ENCODE results near the gene KARS1. TPM values are rescaled to one million over a fixed set of nuclear protein-coding genes. Genes with fewer than 3 reads are reported as not detected.
"Not testable (repeated sequence)": the region's sequence is repeated elsewhere in the genome, so short reads cannot be mapped to it uniquely, and the experiment has no call there.

KARS1 gene
- total RNA-seq, 1 donor from 2014 or later: 145 TPM

DNA sequence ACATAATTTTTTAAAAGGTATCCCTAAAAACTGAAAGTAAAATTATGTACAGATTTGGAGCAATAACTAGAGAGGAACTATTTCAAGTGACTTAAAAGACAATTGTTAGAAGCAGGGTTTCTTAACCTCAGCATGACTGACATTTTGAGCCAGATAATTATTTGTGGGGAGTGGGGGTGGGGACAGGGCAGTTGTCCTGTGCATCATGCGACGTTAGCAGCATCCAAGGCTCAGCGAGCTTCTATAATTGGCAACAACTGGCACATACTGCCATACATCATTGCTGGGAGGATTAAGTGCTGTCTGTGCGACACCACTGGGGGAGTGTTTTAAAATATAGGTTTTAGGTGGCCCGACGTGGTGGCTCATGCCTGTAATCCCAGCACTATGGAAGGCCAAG lies 54.2 kb downstream of the KARS1 start:
- ATAC-seq (no peak), DNase-seq (ENCODE audit: missing footprints) (no peak)
- intact Hi-C loops (cut with DNase I): no loop called here

DNA sequence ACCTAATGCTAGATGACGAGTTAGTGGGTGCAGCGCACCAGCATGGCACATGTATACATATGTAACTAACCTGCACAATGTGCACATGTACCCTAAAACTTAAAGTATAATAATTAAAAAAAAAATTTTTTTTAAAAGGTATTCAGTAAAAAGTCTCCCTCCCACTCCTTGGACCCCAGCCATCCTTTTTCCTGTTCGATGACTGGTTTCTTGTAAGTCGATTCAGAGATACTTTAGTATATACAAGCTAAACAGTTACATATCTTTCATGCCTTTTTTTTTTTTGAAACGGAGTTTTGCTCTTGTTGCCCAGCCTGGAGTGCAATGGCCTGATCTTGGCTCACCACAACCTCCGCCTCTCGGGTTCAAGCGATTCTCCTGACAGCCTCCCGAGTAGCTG lies 55.5 kb downstream of the KARS1 start:
- not testable (repeated sequence) for DNase-seq (ENCODE audit: missing footprints); ATAC-seq
- intact Hi-C loops (cut with DNase I): loop anchor here (2.0 kb wide), 1 partner anchor 127 kb away; the partner anchor contains the start of gene TMEM170A

DNA sequence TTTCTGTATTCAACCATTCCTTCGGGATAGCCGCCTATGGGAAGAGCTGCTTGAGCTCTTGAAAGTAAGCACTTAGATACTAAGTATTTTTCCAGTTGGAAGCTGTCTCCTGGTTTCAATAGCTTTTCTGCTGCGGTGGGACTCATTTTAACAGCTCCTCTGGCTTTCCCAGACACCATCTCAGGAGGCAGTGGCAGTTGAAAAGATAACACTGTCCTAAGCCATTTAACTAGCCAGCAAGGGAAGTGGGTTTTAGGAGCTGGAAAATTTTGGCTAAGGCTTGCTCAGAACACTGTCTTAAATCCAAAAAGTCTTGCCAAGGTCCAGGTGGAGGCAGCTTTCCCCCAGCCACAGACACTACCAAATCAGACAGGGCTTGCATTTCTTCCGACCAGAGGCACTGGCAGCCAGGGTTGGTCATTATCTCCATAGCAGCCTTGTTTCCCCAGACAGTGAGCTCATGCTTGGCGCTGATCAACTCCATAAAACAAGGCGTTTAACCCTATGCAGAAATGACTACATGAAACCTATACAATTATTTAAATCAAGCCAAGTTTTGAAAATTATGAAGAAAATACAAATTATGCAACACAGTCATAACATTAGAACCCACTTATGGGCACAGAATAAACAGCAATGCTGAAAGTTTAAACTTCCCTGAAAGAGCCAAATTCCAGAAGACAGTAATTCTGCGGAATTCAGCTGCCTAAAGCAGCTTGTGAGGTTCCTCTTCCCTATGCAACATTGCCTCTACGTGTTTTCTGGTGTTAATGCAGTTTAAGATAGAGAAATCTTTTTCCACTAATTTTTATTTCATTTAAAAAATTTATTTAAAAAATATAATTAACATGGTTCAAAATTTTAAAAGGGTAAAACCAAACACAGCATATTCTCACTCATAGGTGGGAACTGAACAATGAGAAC lies 56.3 kb downstream of the KARS1 start:
- DNase-seq (ENCODE audit: missing footprints) (peak; percentile 72), ATAC-seq (peak; percentile 94)
- intact Hi-C loops (cut with DNase I): loop anchor here (2.0 kb wide), 1 partner anchor 126 kb away; the partner anchor contains the start of gene TMEM170A

DNA sequence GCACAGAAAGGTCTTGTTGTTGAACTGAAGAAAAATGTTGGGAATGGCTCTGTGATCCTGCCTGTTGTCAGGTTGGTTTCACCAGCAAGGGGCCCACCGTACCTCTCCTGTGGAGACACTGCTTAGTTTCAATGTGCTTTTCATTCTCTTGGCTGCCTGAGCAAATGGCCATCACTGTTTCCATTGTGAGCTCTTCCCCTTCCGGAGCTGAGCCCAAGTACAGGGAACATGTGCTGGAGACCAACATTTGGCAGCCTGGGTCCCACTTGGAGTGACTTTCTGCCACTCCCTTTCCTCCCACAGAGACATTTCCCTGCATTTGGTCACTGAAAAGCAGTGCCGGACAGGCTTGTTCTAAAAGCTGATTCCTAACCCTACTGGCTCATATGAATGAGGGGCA lies 58.2 kb downstream of the KARS1 start:
- peak; percentile 62 for ATAC-seq
- DNase-seq (ENCODE audit: missing footprints): no peak
- intact Hi-C loops (cut with DNase I): no loop called here

DNA sequence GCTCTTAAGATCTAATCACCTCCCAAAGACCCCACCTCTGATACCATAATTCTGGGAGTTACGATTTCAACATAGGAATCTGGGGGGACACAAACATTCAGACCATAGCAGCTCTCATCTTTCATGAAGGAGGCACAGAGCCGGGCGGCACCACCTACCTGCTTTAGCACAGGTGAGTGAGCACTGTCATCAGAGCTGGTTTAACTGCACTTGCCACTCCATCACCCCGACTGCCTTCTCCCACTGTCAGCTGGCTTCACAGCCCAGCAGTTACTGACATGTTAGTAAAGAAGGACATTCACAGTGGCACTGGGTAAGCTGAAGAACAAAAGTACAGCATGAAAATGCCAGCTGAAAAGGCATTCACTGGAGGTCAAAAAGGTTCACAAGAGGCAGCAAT lies 58.7 kb downstream of the KARS1 start:
- DNase-seq (ENCODE audit: missing footprints): no peak
- ATAC-seq: no peak
- intact Hi-C loops (cut with DNase I): no loop called here

DNA sequence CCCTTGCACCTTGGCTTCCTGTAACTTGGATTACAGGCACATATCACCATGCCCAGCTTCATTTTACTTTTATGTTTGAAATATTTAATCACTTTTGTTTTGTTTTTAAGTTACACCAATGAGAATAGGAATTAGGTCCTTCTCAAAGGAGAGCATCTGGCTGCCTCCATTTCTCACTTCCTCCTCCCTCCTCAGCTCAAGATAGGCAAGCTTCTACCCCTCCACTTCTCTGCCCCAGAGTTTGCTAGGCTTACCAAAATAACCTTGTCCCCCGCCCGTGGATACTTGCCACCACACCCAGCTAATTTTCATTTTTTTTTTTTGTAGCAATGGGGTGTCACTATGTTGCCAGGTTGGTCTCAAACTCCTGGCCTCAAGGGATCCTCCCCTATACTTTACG lies 63.4 kb downstream of the KARS1 start:
- intact Hi-C loops (cut with DNase I): no loop called here
- no peak for ATAC-seq
- no peak for DNase-seq (ENCODE audit: missing footprints)

DNA sequence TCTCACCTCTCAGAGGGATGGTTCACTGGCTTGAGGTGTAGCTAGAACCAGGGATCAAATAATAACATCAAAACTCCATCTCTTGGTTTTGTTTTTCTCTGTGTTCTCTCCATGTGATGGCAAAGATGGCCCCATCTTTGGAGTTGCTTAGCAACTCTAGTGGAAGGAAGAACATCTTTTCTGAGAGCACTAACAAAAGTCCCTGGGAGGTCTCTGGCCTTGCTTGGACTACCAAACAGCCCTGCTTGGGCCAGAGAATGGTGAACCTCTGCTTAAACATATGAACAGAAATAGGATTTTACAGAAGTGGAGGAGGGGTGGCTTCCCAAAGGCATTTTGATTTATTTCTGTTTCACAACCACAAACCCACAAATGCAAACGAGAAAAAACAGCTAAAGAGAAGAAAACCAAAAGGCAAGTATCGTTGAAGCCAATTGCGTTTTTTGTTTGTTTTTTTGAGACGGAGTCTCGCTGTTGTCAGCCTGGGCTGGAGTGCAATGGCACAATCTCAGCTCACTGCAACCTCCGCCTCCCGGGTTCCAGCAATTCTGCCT lies 68.1 kb downstream of the KARS1 start:
- DNase-seq (ENCODE audit: missing footprints) (no peak), ATAC-seq (no peak)
- intact Hi-C loops (cut with DNase I): no loop called here

DNA sequence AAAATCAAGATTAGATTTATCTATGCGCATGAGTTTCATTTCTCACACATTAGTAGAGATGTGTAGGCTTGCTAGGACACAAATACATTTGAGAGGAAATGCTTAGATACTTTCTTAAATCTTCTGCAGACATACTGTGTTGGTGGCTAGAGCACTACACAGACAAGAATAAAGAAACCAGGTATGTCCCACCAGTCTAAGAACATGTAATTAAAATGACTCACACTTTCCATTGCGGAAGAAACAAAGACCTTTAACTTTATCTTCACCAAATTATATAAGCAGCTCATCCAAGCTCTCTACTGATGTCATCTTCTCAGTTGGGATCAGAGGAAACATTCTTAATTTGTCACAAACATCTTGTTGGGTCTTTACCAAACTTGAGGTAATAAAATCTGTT lies 68.7 kb downstream of the KARS1 start:
- no peak for ATAC-seq
- intact Hi-C loops (cut with DNase I): no loop called here
- DNase-seq (ENCODE audit: missing footprints): no peak

DNA sequence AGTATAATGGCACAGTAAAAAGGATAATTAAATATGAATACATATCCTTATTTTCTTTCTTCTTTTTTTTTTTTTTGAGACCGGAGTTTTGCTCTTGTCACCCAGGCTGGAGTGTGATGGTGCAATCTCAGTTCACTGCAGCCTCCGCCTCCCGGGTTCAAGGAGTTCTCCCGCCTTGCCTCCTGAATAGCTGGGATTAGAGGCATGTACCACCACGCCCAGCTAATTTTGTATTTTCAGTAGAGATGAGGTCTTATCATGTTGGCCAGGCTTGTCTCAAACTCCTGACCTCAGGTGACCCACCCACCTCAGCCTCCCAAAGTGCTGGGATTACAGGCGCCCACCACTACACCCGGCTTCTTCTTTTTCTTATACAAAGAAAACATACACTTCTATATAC lies 69.3 kb downstream of the KARS1 start:
- intact Hi-C loops (cut with DNase I): no loop called here
- no peak for ATAC-seq
- DNase-seq (ENCODE audit: missing footprints): no peak

Other genes starting within 250 kb of the KARS1 start
- gene CFDP1, start 214.2 kb downstream of the KARS1 start, total RNA-seq: 26.6 TPM
- 9.6 TPM for gene TMEM170A, start 183.0 kb downstream of the KARS1 start, total RNA-seq
- gene CHST6, start 152.2 kb downstream of the KARS1 start, total RNA-seq: 0.62 TPM
- gene CHST5, start 111.6 kb downstream of the KARS1 start, total RNA-seq: 0.27 TPM
- gene TMEM231, start 91.4 kb downstream of the KARS1 start, total RNA-seq: 4.4 TPM
- gene GABARAPL2, start 81.3 kb downstream of the KARS1 start, total RNA-seq: 231 TPM
- gene ADAT1, start 24.4 kb downstream of the KARS1 start, total RNA-seq: 19.5 TPM
- gene TERF2IP, start 108 bp upstream of the KARS1 start, total RNA-seq: 51.7 TPM
- gene CPHXL2, start 29.3 kb upstream of the KARS1 start, total RNA-seq: not detected
- gene DUXB, start 53.8 kb upstream of the KARS1 start, total RNA-seq: not detected
- not detected for gene CPHXL, start 78.8 kb upstream of the KARS1 start, total RNA-seq